HG02763 (cell line): ENCODE results near the gene NCAPG.
A peak's percentile ranks its signal among the peaks of the same experiment; 100 is the strongest.

Experiments
- ATAC-seq: cut with Tn5 transposase; IDR thresholded peaks from one replicate; pipeline ENCODE4 v1.9.1; 2021; ENCODE audit warnings: mild to moderate bottlenecking, moderate library complexity; ENCODE audit not compliant: unreplicated experiment

The NCAPG gene

GRCh38 chr4:17867276-17867675 lies 56.5 kb downstream of the NCAPG start:
- ATAC-seq, result no peak

- no peak for ATAC-seq
These were observed 58.5 kb downstream of the NCAPG start for GRCh38 chr4:17869327-17869726.

- peak; percentile 96 for ATAC-seq
These were observed 64.8 kb downstream of the NCAPG start for GRCh38 chr4:17875402-17876070.

GRCh38 chr4:17876943-17877342 lies 66.2 kb downstream of the NCAPG start:
- ATAC-seq, result no peak

GRCh38 chr4:17877661-17878060 lies 66.9 kb downstream of the NCAPG start:
- no peak for ATAC-seq

GRCh38 chr4:17884063-17884462 lies 73.3 kb downstream of the NCAPG start:
- ATAC-seq, result no peak

GRCh38 chr4:17884511-17884910 lies 73.7 kb downstream of the NCAPG start:
- ATAC-seq, result no peak

GRCh38 chr4:17889692-17890091 lies 78.9 kb downstream of the NCAPG start:
- no peak for ATAC-seq

- ATAC-seq, result no peak
These were observed 83.6 kb downstream of the NCAPG start for GRCh38 chr4:17894421-17894820.
